ENCODE results near the gene CLBA1.
"Not testable (repeated sequence)": the region's sequence is repeated elsewhere in the genome, so short reads cannot be mapped to it uniquely, and the experiment has no call there.

Gene CLBA1

DNA sequence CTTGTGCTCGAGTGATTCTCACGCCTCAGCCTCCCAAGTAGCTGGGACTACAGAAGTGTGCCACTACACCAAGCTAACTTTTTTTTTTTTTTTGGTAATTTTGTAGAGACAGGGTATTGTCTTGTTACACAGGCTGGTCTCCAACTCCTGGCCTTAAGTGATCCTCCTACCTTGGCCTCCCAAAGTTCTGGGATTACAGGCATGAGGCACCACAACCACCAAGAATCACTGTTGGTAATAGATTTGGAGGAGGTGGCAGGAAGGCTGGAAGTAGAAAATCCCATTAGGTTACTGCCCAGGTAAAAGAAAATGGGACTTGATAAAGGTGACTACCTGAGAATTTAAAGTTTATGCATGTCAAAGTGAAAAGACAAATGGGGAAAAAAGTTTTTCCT is 36.7 kb downstream of the CLBA1 start:
- no peak for DNase-seq (ENCODE audit: low read depth in 1 of 2, low spot score in 1 of 2)

DNA sequence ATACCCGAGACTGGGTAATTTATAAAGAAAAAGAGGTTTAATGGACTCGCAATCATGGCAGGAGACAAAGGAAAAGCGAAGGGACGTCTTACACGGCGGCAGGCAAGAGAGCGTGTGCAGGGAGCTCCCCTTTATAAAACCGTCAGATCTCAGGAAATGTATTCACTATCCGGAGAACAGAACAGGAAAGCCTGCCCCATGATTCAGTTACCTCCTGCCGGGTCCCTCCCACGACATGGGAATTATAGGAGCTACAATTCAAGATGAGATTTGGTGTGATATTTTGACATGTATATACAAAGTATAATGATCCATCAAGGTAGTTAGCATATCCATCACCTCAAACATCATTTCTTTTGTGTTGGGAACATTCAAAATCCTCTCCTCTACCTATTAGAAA is 37.6 kb downstream of the CLBA1 start:
- DNase-seq (ENCODE audit: low read depth in 1 of 2, low spot score in 1 of 2): no peak

DNA sequence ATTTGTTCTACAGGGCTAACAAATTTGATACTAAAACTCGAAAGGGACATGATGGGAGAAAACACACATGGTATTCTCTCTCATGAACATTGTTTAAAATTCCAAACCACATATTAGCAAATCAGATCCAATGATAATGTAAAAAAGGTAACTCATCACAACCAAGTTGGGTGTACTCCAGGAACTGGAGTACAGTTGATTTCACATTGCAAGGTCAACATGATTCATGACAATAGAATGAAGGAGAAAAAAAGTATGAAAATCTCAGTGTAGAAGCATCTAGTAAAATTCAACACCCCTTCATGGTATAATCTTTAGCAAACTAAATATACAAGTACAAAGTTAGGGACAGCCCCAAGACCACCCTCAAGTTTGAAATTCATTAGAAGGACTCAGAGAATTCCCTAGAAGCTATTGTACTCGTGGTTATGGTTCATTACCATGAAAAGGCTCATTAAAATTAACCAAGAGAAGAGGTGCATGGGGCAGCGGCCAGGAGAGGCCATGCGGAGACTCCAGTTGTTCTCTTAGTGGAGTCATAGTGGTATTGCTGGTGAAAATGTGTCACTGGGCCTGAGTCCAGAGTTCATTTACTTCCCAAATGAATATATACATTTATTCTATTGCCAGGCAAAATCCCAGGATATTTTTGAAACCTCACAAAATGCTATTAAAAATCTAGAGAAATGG is 38.3 kb downstream of the CLBA1 start:
- DNase-seq (ENCODE audit: low read depth in 1 of 2, low spot score in 1 of 2): no peak

GRCh38 chr14:105025429-105025828 is 39.8 kb downstream of the CLBA1 start:
- no peak for DNase-seq (ENCODE audit: low read depth in 1 of 2, low spot score in 1 of 2)

- no peak for DNase-seq (ENCODE audit: low read depth in 1 of 2, low spot score in 1 of 2)
These were observed 40.6 kb downstream of the CLBA1 start for GRCh38 chr14:105026033-105026785.

GRCh38 chr14:105026802-105027563 is 41.4 kb downstream of the CLBA1 start:
- DNase-seq (ENCODE audit: low read depth in 1 of 2, low spot score in 1 of 2): no peak

- not testable (repeated sequence) for DNase-seq (ENCODE audit: low read depth in 1 of 2, low spot score in 1 of 2)
These were observed 42.1 kb downstream of the CLBA1 start for GRCh38 chr14:105027718-105028117.

DNA sequence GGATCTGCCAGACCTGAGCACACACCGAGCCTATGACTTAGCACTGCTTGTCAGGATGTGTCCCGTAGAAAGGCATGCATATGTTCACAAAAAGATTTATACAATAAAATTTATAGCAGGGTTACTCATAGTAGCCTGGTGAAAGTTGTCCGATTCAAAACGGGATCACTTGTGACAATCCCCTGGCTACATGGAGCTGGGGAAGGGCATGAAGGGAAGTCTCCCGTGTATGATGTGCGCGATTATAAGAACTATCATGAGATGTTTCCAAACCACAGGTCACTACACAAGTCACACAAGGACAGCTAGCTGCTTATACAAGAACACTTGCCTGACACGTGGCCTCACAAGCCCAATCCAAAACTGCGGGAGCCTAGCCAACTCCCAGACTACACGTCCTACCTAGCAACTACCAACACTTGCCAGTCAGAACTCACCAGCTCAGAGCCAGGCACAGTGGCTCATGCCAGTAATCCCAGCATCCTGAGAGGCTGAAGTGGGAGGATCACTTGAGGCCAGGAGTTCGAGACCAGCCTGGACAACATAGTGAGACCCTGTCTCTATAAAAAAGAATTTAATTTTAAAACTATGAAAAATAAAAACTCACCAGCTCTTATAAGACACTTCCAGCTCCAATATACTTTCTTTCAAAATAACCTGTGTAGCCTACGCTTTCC is 42.8 kb downstream of the CLBA1 start:
- DNase-seq (ENCODE audit: low read depth in 1 of 2, low spot score in 1 of 2): no peak

DNA sequence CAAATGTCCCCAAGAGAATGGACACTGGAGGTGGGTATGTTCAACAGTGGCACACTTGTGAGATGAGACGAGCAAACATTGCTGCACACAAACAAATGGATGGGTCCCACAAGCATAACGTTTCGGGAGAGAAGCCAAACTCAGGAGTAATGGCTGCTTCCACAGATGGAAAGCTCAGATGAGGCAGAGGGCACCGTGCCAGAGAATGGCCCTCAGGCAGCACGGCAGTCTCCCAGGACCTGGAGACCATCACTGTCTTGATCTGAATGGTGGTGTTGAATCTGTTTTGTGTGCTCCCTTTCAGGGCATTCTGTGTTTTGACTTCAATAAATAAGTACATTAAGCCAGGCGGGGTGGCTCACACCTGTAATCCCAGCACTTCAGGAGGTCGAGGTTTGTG is 43.8 kb downstream of the CLBA1 start:
- DNase-seq (ENCODE audit: low read depth in 1 of 2, low spot score in 1 of 2): no peak

GRCh38 chr14:105030194-105030593 is 44.6 kb downstream of the CLBA1 start:
- no peak for DNase-seq (ENCODE audit: low read depth in 1 of 2, low spot score in 1 of 2)

DNA sequence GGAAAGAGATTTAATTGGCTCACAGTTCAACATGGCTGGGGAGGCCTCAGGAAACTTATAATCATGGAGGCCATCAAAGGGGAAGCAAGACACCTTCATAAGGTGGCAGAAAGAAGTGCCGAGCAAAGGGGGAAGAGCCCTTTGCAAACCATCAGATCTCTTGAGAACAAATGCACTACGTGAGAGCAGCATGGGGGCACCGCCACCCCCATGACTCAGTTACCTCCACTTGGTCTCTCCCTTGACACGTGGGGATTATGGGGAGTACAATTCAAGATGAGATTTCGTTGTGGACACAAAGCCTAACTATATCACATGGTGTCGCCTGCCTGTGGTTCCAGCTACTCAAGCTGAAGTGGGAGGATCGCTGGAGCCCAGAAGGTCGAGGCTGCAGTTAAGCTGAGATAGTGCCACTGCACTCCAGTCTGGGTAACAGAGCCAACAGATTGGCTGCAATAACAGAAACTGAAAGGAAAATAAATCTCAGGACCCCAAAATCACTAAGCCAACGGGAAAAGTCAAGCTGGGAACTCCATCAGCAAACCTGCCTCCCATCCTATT is 45.3 kb downstream of the CLBA1 start:
- no peak for DNase-seq (ENCODE audit: low read depth in 1 of 2, low spot score in 1 of 2)

DNA sequence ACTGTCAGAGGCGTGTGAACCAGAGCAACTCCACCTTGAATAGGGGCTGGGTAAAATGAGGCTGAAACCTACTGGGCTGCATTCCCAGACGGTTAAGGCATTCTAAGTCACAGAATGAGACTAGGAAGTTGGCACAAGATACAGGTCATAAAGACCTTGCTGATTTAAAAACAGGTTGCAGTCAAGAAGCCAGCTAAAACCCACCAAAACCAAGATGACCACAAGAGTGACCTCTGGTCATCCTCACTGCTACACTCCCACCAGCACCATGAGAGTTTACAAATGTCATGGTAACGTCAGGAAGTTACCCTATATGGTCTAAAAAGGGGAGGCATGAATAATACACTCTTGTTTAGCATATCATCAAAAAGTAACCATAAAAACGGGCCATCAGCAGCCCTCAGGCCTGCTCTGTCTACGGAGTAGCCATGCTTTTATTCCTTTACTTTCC is 46.9 kb downstream of the CLBA1 start:
- DNase-seq (ENCODE audit: low read depth in 1 of 2, low spot score in 1 of 2): not testable (repeated sequence)

- not testable (repeated sequence) for DNase-seq (ENCODE audit: low read depth in 1 of 2, low spot score in 1 of 2)
These were observed 47.9 kb downstream of the CLBA1 start for GRCh38 chr14:105033412-105033900.

DNA sequence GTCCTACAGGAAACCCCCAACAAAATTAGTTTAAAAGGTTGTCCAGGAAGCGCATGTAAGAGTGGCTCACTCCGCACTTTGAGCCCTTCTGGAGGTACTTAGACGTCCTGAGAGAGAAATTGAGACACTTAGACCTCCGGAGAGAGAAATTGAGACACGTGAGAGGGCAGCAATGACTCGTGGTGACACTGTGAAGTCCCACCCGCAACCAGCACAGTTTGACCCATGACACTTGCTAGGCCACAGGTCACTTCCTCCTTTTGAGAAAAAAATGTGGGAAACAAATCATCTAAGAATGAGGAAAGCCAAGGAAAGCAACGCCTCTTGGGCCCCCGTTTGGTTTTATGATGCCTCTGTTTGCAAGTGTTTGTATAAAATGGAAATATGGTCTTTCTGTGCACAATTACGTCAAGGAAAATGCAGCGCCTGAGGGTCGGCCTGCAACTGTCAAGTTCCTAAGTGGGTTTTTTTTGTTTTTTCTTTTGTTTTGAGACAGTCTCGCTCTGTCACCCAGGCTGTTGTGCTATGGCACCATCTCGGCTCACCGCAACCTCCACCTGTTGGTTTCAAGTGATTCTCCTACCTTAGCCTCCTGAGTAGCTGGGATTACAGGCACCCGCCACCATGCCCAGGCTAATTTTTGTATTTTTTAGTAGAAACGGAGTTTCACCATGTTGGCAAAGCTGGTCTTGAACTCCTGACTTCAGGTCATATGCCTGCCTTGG is 48.9 kb downstream of the CLBA1 start:
- DNase-seq (ENCODE audit: low read depth in 1 of 2, low spot score in 1 of 2): no peak

GRCh38 chr14:105035616-105036015 is 50.0 kb downstream of the CLBA1 start:
- DNase-seq (ENCODE audit: low read depth in 1 of 2, low spot score in 1 of 2): not testable (repeated sequence)

GRCh38 chr14:105039458-105040205 is 54.0 kb downstream of the CLBA1 start:
- DNase-seq (ENCODE audit: low read depth in 1 of 2, low spot score in 1 of 2): no peak

GRCh38 chr14:105041841-105042765 is 56.5 kb downstream of the CLBA1 start:
- DNase-seq (ENCODE audit: low read depth in 1 of 2, low spot score in 1 of 2): no peak

- DNase-seq (ENCODE audit: low read depth in 1 of 2, low spot score in 1 of 2): no peak
These were observed 57.2 kb downstream of the CLBA1 start for GRCh38 chr14:105042813-105043212.
